Right renal cortex interstitium (tissue), 3 donors: ENCODE data around the gene KLK11. TPM values are rescaled to one million over a fixed set of nuclear protein-coding genes. Genes with fewer than 3 reads are reported as not detected.
"Not testable (repeated sequence)": the region's sequence is repeated elsewhere in the genome, so short reads cannot be mapped to it uniquely, and the experiment has no call there.

Experiments
- DNase-seq, 3 donors: peaks; one replicate each; pipeline ENCODE4 v3.0.0-alpha.2; 2013; ENCODE audit warnings: low read depth in 3 of 3, low spot score in 2 of 3
- polyA plus RNA-seq, 3 donors: library from polyadenylated mRNA; unstranded; fragments of 120-200 nt; gene quantifications; one replicate each; pipeline ENCODE4 v1.2.1, GENCODE V29; 2013; ENCODE audit not compliant: insufficient read length in 3 of 3

The KLK11 gene
- polyA plus RNA-seq, 3 donors: 0.16 to 0.24 (median 0.22) TPM

GRCh38 chr19:51007488-51007887 lies 18.9 kb downstream of the KLK11 start:
- no peak for DNase-seq

- no peak for DNase-seq
Observed at GRCh38 chr19:51006406-51006805, 20.0 kb downstream of the KLK11 start.

DNA sequence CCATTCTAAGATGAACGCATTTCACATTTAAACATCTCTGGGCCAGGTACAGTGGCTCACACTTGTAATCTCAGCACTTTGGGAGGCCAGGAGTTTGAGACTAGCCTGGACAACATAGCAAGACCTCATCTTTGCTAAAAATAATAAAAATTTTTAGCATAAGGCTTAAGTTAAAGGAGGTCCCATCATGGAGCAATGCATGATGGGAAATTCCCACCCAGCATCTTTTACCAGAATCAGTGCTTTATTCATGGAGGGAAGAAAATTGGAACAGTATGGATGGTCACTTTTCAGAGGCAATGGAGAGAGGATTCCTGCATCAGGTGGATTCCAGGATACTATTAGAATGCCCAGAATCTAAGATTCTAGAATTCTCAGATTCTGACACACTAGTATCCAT lies 21.2 kb downstream of the KLK11 start:
- DNase-seq: no peak

GRCh38 chr19:51003316-51003715 lies 23.1 kb downstream of the KLK11 start:
- DNase-seq: no peak

GRCh38 chr19:51002542-51003311 lies 23.7 kb downstream of the KLK11 start:
- DNase-seq: no peak

DNA sequence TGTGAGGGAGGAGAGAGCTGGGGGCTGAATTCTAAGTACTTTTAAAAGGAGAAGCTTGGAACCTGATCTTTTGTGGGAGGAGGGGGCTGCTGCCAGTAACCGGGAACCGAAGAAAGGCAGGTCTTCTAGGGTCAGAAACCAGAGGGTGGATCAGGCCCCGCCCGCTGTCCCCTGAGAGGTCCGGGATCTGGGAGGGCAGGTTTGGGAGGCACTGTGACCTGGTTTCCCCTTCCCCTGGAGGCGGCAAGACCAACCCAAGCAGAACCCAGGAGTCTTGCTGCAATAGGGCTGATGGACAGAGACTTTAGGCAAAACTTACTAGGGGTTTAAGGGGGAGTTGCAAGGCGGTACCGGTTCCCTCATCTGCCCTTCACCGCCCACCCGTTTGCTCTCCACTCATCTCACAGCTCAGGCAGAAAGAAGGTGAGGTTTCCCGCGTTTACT lies 24.3 kb downstream of the KLK11 start:
- DNase-seq: no peak

DNA sequence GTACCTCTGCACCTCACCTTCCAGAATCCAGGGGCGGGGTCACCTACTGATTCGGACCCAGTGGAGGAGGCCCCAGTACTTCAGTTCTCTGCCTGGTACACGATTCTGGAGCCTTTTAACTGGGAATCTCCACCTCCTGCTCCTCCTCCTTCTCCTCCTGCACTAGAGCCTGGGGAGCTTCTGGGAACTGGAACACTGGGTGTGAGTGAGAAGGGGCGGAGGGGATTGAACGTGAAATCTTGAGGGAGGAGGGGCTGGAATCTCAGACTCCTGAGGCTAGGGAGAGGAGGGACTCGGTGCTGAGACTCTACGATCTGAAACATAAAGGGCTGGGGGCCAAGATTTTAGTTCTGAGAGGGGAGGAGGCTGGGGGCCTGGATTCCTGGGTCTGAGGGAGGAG lies 24.9 kb downstream of the KLK11 start, which contains the start of gene KLK8:
TSS of gene KLK8 (minus strand) at position 90 of the 400 bp plus-strand sequence. CDS start 437 bp downstream, outside the sequence.
- DNase-seq: no peak

GRCh38 chr19:51000981-51001380 lies 25.4 kb downstream of the KLK11 start:
- DNase-seq: no peak

GRCh38 chr19:51000426-51000825 lies 26.0 kb downstream of the KLK11 start:
- DNase-seq: no peak

DNA sequence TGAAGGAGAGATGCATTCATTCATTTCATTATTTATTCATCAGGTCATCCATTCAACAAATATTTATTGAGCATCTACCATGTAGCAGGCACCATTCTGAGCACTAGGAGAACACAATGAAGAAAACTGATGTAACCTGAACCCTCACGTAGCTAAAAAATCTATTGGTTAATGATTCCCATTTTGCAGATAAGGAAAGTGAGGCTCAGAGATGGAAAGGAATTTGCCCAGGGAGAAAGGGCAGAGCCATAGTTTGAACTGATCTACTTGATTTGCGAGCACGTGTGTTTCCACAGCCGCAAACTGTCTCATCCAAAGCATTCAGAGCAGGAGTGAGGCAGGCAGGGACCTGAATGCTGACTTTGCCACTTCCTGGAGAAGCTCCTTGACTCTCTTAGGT lies 27.7 kb downstream of the KLK11 start:
- DNase-seq: no peak

DNA sequence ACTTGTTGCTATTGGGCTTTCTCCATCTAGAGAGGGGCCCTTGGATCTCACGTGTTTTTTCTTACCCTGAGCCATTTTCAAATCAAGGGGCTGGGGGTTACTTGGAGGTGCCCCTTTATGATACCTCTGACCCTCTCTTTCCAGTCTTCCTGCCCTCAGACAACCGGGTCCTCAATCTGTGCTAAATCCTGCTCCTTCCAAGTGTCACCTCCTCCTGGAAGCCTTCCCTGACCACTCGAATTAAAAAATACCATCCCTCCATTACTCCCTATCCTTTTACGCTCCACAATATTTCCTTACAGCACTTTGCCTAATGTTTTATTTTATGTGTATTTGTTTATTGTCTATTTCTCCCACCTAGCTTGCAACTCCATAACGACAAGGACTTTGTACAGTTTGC lies 28.4 kb downstream of the KLK11 start:
- no peak for DNase-seq

- no peak for DNase-seq
Observed at GRCh38 chr19:50994129-50994528, 32.3 kb downstream of the KLK11 start.

GRCh38 chr19:50992666-50993035 lies 33.8 kb downstream of the KLK11 start:
- DNase-seq: no peak

DNA sequence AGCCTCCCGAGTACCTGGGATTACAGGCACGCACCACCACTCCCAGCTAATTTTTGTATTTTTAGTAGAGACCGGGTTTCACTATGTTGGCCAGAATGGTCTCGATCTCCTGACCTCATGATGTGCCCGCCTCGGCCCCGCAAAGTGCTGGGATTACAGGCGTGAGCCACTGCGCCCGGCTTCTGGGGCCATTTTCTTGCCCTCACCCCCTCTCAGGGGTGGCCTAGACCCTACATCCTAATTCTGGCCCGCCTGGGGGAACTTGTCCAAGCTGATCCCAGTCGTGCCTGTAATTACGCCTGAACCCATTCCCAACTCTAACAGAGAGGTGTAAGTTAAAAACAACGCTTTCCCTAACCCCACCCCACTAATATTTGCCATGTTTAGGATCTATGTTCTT lies 42.0 kb downstream of the KLK11 start:
- not testable (repeated sequence) for DNase-seq

DNA sequence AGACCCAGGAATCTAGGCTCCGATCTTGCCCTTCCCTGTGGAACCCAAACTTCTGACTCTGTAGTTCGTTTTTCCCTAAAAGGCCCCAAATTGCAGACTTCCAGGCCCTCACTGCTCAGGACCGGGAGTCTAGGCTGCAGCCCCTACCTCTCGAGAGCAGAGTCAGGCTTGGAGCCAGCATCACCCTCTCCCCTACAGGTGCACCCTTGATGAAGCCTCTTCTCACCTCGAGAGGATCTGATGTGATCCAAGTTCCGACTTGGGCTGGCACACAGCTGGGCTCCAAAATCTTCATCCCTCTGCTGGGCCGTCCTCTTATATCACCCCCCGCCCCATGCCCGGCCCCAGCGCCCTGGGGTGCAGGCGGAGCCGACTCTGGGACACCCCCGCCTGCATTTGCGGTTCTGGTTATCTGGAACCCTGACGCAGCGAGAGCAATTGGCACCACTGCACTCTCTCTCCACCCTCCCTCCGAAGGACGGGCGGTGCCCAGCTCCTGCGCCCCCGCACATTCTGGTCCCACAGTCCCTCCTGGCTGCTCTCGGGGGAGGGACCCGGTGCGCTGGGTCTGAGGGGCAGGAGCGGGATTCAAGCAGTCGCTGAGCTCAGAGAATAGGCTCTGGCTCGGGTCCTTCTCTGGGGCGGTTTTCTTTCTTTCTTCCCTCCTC lies 42.7 kb downstream of the KLK11 start, which contains the start of gene KLK7:
TSS of gene KLK7 (minus strand) at position 293 of the 668 bp plus-strand sequence. CDS start 1,518 bp downstream, outside the sequence.
- DNase-seq: no peak

DNA sequence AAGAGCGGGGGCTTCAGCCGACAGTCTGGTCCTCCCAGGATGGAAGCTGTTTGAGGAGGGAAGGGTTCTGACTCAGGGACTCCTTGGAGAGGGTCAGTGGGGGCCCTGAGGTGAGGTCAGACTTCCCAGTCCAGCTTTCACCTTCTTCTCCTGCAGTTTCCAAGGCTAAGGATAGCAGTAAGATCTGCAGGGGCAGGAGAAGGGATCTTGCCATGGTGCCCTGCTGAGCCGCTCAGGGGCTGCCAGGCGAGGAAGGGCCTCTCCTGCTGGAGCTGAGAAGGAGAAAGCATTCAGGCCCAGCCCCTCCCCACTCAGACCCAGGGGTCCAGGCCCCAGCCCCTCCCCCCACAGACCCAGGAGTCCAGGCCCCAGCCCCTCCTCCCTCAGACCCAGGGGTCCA lies 44.2 kb downstream of the KLK11 start:
- no peak for DNase-seq

DNA sequence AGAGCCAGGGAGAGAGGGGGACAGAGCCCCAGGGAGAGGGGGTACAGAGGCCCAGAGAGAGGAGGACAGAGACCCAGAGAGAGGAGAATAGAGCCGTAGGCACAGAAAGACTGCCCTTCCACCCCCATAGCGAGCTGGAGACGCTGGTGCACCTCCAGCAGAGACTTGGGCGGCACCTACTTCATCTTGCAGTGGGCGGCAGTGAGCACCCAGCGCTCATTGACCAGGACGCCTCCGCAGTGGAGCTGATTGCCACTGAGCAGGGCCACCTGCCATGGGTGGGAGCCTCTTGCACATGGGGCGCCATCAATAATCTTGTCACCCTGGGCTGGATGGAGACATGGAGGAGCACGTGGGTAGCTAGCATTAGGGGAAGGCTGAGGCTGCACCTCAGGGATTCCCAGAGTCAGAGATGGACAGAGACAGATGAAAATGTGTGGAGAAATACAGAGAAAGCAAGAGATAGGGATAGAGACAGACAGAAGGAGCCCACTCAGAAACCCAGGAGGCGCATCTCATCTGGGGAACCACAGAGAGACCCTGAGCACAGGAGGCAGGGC lies 44.7 kb downstream of the KLK11 start:
- no peak for DNase-seq

DNA sequence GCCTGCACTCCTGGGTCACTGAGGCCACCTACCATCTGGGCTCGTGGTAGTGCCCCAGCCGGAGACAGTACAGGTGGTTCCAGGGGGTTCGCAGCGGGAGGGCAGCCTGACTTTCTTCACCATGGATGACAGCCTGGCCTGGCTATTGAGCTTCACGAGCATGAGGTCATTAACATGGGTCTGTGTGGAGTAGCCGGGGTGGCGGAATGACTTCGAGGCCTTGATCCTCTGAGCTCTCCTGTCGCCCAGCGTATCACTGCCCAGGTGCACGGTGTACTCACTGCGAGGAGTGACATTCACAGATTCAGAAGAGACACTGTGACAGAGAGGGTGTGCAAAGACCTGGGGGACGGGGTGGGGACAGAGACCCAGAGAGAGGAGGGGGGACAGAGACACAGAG lies 46.2 kb downstream of the KLK11 start:
- DNase-seq: no peak

DNA sequence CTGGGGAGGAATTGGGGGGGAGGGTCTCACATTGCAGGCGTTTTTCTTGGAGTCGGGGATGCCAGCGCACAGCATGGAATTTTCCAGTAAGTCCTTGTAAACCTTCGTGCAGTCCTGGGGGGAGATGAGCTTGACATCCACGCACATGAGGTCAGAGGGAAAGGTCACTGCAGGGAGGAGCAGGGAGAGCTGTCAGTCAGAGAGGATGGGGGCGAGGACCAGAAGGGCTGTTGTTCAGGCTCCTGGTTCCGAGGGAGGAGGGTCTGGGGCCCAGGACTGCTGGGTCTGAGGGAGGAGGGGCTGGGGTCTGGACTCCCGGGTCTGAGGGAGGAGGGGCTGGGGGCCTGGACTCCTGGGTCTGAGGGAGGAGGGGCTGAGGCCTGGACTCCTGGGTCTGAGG lies 46.7 kb downstream of the KLK11 start:
- DNase-seq: no peak

GRCh38 chr19:50978772-50979390 lies 47.5 kb downstream of the KLK11 start:
- no peak for DNase-seq

DNA sequence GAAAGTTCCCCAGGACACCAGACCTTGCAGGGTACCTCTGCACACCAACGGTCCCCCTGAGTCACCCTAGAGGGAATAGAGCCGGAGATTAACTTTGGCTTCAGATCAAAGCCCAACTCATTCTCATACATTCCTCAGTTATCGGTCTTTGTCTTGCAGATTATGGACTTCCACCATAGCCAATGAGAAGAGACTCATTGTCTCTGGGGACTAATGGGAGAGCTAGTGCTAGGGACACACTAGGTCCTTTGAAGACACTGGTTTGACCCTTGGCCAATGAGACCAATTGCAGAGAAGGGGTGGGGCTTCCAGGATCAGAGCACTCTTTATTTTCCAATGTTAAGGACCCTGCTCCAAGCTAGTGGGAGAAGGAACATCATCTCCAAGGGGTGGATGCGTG lies 48.8 kb downstream of the KLK11 start:
- DNase-seq: no peak
